Pancreas (tissue), 10 donors: ENCODE results near the gene DOCK10. TPM values are rescaled to one million over a fixed set of nuclear protein-coding genes. Genes with fewer than 3 reads are reported as not detected.

Source experiments
- ATAC-seq, 4 donors: fragments of 200-7000 bp; cut with Tn5 transposase; one replicate each; pipeline versions ENCODE4 v1.8.0 to v1.9.1; 2020; ENCODE audit warnings: mild to moderate bottlenecking in 4 of 4, moderate library complexity in 4 of 4
- DNase-seq, 6 donors: peaks; one replicate each; pipeline ENCODE4 v3.0.0-alpha.2; 2020
- FAIRE-seq: peaks from 2 replicates; lab custom pipeline; 2012; peaks lifted over from hg19 to GRCh38; lab: Jason Lieb, UNC
- H3K27ac ChIP-seq, 4 donors: fragments of 200-600 bp; sonication (generic); 1 replicate in 3 of 4; 2 replicates in 1 of 4; pipeline versions ENCODE4 v1.5.0 to v1.8.0; 2020
- H3K27me3 ChIP-seq, 4 donors: fragments of 200-600 bp; one replicate each; pipeline ENCODE4 v1.8.0; 2021
- H3K36me3 ChIP-seq, 3 donors: fragments of 200-600 bp; sonication (generic) in 1 of 3; one replicate each; pipeline versions ENCODE4 v1.5.0 to v1.8.0; 2020 to 2021
- H3K4me1 ChIP-seq, 3 donors: fragments of 200-600 bp; one replicate each; pipeline ENCODE4 v1.8.0; 2021
- H3K4me3 ChIP-seq, 4 donors: fragments of 200-600 bp; sonication (generic) in 2 of 4; one replicate each; pipeline versions ENCODE4 v1.5.0 to v1.8.0; 2020 to 2021
- H3K9me3 ChIP-seq, 4 donors: fragments of 200-600 bp; one replicate each; pipeline ENCODE4 v1.8.0; 2021
- CTCF ChIP-seq, 4 donors: fragments of 200-600 bp; sonication (generic) in 3 of 4; IDR thresholded peaks; one replicate each; pipeline versions ENCODE4 v1.5.0 to v1.8.0; 2021; ENCODE audit warnings: antibody characterized with exemption in 4 of 4
- WGBS, 2 donors: extraction: QIAGEN DNeasy Blood & Tissue Kit; methylation state at CpG; one replicate each; pipeline ENCODE4 v1.1.7; 2013; 5-methylcytosine and 5-hydroxymethylcytosine counted together
- intact Hi-C, 3 donors: fragments of 100-400 bp; cut with DNase I; formaldehyde crosslinking; loops; one replicate each; pipeline versions ENCODE4 v1.11.1 to v1.14.2; 2022
- polyA plus RNA-seq, 2 donors: library from polyadenylated mRNA; stranded (reverse); fragments of 200-250 nt; gene quantifications; one replicate each; pipeline ENCODE4 v1.2.3, GENCODE V29; 2013
- total RNA-seq, 6 donors: library from RNA; stranded (reverse); fragmentation: NEBNext Ultra II Directional in 4 of 6; extraction: Animal tissue kit (Norgen Biotek cat#: 25700) in 4 of 6; gene quantifications; one replicate each; pipeline versions ENCODE4 v1.2.1 to v1.2.4, GENCODE V29; 2021 to 2023
- donor health status: healthy with polysubstance abuse.
- donor health status: DM: no; HTN: no; CAD: no; lungs with moderate emphysema.
- donor health status: DM: no; HTN: no; CAD: no.
- donor health status: control.
- donor health status: control.
- donor health status: Bipolar disorder and iron deficiency.
- donor health status: DM: yes; HTN: yes; CAD: no.
- donor health status: DM: no; HTN: no; CAD: no.
- donor health status: DM: no; HTN: no; CAD: no.
- donor health status: DM: yes; HTN: yes; CAD: no.

The DOCK10 gene
- total and polyA plus RNA-seq, 8 donors, result 0.95 to 16.3 (median 2.7) TPM

GRCh38 chr2:224999754-225000153 is 42.5 kb downstream of the DOCK10 start:
- intact Hi-C loops, result no loop called here
- no peaks in the 10 kb centered on the region for H3K4me1 ChIP-seq
- FAIRE-seq (no peak), DNase-seq (no peak), ATAC-seq (no peak)
- no peaks in the 10 kb centered on the region for H3K36me3 ChIP-seq
- H3K4me3 ChIP-seq, result no peak overlapping the region
- no peak for TF ChIP-seq CTCF (IDR thresholded peaks at IDR 0.05)
- WGBS, 2 donors, result 39 to 43% methylated on average over 3 of the region's 3 CpGs
- no peaks in the 10 kb centered on the region for H3K9me3 ChIP-seq
- H3K27me3 ChIP-seq, result no peaks in the 10 kb centered on the region
- H3K27ac ChIP-seq, result no peak overlapping the region

DNA sequence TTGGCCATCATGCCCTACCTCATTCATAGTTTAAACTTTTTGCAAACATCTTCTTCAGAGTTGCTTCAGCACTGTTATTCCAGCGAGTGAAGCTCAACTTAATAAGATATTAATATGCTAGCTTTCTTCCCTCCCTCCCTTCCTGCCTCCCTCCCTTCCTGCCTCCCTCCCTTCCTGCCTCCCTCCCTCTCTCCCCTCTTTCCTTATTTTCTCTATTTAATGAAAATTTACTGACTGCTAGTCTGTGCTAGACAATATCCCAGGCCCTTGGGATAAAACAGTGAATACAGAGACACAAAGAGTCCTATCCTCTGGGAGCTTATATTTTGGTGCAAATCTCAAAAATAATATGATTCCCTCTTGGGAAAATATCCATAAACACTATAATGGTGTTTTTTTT is 42.9 kb downstream of the DOCK10 start:
- WGBS, 2 donors, result 24 to 44% methylated on average over 1 of the region's 1 CpG
- no peaks in the 10 kb centered on the region for H3K36me3 ChIP-seq
- ATAC-seq (no peak), DNase-seq (no peak), FAIRE-seq (no peak)
- TF ChIP-seq CTCF (IDR thresholded peaks at IDR 0.05), result no peak
- no peak overlapping the region for H3K27ac ChIP-seq
- intact Hi-C loops, result no loop called here
- H3K27me3 ChIP-seq, result no peaks in the 10 kb centered on the region
- H3K4me1 ChIP-seq, result no peaks in the 10 kb centered on the region
- H3K9me3 ChIP-seq, result no peaks in the 10 kb centered on the region
- H3K4me3 ChIP-seq, result no peak overlapping the region

- DNase-seq (no peak), FAIRE-seq (no peak), ATAC-seq (no peak)
- WGBS, 2 donors, result 67 to 78% methylated on average over 8 of the region's 8 CpGs
- Histone ChIP-seq H3K27me3 (no peaks in the 10 kb centered on the region), H3K9me3 (no peaks in the 10 kb centered on the region), H3K36me3 (no peaks in the 10 kb centered on the region), H3K4me1 (no peaks in the 10 kb centered on the region), H3K27ac (no peak overlapping the region), H3K4me3 (no peak overlapping the region)
- TF ChIP-seq CTCF (IDR thresholded peaks at IDR 0.05), result no peak
- intact Hi-C loops, result no loop called here
These were observed 44.5 kb downstream of the DOCK10 start for GRCh38 chr2:224997802-224998201.

- 80 to 85% methylated on average over 3 of the region's 3 CpGs for WGBS, 2 donors
- ATAC-seq (no peak), DNase-seq (no peak), FAIRE-seq (no peak)
- H3K27ac ChIP-seq, result no peak overlapping the region
- H3K36me3 ChIP-seq, result no peaks in the 10 kb centered on the region
- no peak overlapping the region for H3K4me3 ChIP-seq
- intact Hi-C loops, result no loop called here
- no peaks in the 10 kb centered on the region for H3K9me3 ChIP-seq
- peaks cover 0 to 4% (median 0%) of the 10 kb centered on the region in 4 donors for H3K27me3 ChIP-seq
- no peaks in the 10 kb centered on the region for H3K4me1 ChIP-seq
- no peak for TF ChIP-seq CTCF (IDR thresholded peaks at IDR 0.05)
These were observed 46.8 kb downstream of the DOCK10 start for GRCh38 chr2:224995419-224995818.

- no peak for FAIRE-seq
- Histone ChIP-seq H3K27me3 (peaks cover 0 to 4% (median 0%) of the 10 kb centered on the region in 4 donors), H3K27ac (no peak overlapping the region), H3K4me3 (no peak overlapping the region), H3K4me1 (no peaks in the 10 kb centered on the region), H3K9me3 (no peaks in the 10 kb centered on the region), H3K36me3 (no peaks in the 10 kb centered on the region)
- no peak for ATAC-seq
- no peak for DNase-seq
- TF ChIP-seq CTCF (IDR thresholded peaks at IDR 0.05), result no peak
- 60 to 77% methylated on average over 1 of the region's 1 CpG for WGBS, 2 donors
- intact Hi-C loops, result no loop called here
These were observed 47.9 kb downstream of the DOCK10 start for GRCh38 chr2:224994242-224994823.
